ENCODE data around the gene RPH3AL. TPM values are rescaled to one million over a fixed set of nuclear protein-coding genes. Genes with fewer than 3 reads are reported as not detected.
A peak's percentile ranks its signal among the peaks of the same experiment; 100 is the strongest.

The RPH3AL gene
- total and polyA plus RNA-seq, 11 donors, result 2.8 to 9.4 (median 6.3) TPM

- H3K4me3 ChIP-seq, result no peak overlapping the region
These were observed 155.3 kb downstream of the RPH3AL start for GRCh38 chr17:197352-197751.

GRCh38 chr17:194828-195602 lies 157.6 kb downstream of the RPH3AL start:
- Histone ChIP-seq H3K27ac (no peak overlapping the region), H3K27me3 (peaks cover 0 to 35% (median 2%) of the 10 kb centered on the region in 9 donors), H3K4me1 (peaks cover 0 to 18% (median 10%) of the 10 kb centered on the region in 12 donors), H3K9me3 (no peaks in the 10 kb centered on the region), H3K36me3 (no peaks in the 10 kb centered on the region), H3K4me3 (no peak overlapping the region)
- TF ChIP-seq CTCF (IDR thresholded peaks at IDR 0.05) (no peak), POLR2A (IDR thresholded peaks at IDR 0.05) (no peak)
- 82 to 88% (median 85%) methylated on average over 16 of the region's 16 CpGs for WGBS, 4 donors
- intact Hi-C loops (cut with DNase I), result no loop called here
- DNase-seq (no peak), ATAC-seq (no peak)

More at GRCh38 chr17:197352-197751, 155.3 kb downstream of the RPH3AL start:
- TF ChIP-seq POLR2A (IDR thresholded peaks at IDR 0.05), result no peak
- TF ChIP-seq CTCF (IDR thresholded peaks at IDR 0.05), result no peak
- no peak for DNase-seq
- no peak overlapping the region for H3K27ac ChIP-seq
- no peaks in the 10 kb centered on the region for H3K36me3 ChIP-seq
- peaks cover 0 to 25% (median 14%) of the 10 kb centered on the region in 12 donors for H3K4me1 ChIP-seq
- H3K9me3 ChIP-seq, result no peaks in the 10 kb centered on the region
- no peak for ATAC-seq
- H3K27me3 ChIP-seq, result peaks cover 0 to 36% (median 2%) of the 10 kb centered on the region in 9 donors
- intact Hi-C loops (cut with DNase I), result no loop called here
- 92 to 98% (median 95%) methylated on average over 2 of the region's 2 CpGs for WGBS, 4 donors

- Histone ChIP-seq H3K27ac (no peak overlapping the region), H3K36me3 (no peaks in the 10 kb centered on the region), H3K4me1 (peaks cover 0 to 12% (median 5%) of the 10 kb centered on the region in 12 donors), H3K9me3 (no peaks in the 10 kb centered on the region), H3K4me3 (no peak overlapping the region), H3K27me3 (peaks cover 0 to 26% (median 0%) of the 10 kb centered on the region in 9 donors)
- intact Hi-C loops (cut with DNase I), result no loop called here
- ATAC-seq (peak in 1 of 4 donors; percentile 20), DNase-seq (no peak)
- 72 to 84% (median 80%) methylated on average over 29 to 31 of the region's 31 CpGs for WGBS, 4 donors
- TF ChIP-seq POLR2A (IDR thresholded peaks at IDR 0.05), result no peak
- no peak for TF ChIP-seq CTCF (IDR thresholded peaks at IDR 0.05)
These were observed 158.5 kb downstream of the RPH3AL start for GRCh38 chr17:193841-194806.

GRCh38 chr17:193426-193810 lies 159.2 kb downstream of the RPH3AL start:
- H3K36me3 ChIP-seq, result no peaks in the 10 kb centered on the region
- WGBS, 4 donors, result 92 to 96% (median 93%) methylated on average over 8 of the region's 8 CpGs
- TF ChIP-seq CTCF (IDR thresholded peaks at IDR 0.05) (no peak), POLR2A (IDR thresholded peaks at IDR 0.05) (no peak)
- DNase-seq, result no peak
- peaks cover 0 to 12% (median 0%) of the 10 kb centered on the region in 12 donors for H3K4me1 ChIP-seq
- ATAC-seq, result no peak
- H3K9me3 ChIP-seq, result no peaks in the 10 kb centered on the region
- intact Hi-C loops (cut with DNase I), result no loop called here
- H3K27ac ChIP-seq, result no peak overlapping the region
- H3K4me3 ChIP-seq, result no peak overlapping the region
- H3K27me3 ChIP-seq, result peaks cover 0 to 25% (median 0%) of the 10 kb centered on the region in 9 donors
